ENCODE data around the gene ETS1.

The ETS1 gene

DNA sequence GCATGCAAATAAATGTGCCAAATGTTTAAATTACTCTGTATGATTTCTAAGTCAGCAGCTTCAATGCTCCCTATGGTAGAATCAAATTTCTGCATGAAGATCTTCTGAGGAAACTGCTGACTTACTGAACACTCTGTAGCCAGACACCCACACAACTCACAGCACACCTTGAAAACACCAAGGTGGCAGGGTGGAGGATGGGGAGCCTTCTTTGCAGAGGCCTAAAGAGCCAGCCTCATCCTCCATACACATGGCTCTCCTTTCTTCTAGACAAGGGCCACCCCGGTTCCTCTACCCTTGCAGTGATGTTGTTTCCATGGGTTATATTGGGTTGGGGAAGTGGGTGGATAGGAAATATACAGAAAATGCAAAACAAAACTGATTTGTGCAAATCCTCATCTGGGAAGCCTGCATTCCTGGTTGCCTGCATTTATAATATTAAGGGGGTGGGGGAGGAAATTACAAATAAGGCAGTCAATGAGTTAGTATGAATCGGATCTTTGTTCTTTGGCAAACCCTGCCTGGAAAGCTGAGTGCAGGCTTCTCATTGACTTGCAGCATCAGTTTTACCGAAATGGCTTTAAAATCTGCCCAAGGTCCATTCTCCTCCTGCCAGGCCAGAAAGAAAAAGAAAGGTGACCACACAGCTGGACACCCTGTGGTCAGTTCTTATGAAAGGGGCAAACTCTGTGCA is 15.8 kb upstream of the ETS1 start:
- TF ChIP-seq, protein P1, sequence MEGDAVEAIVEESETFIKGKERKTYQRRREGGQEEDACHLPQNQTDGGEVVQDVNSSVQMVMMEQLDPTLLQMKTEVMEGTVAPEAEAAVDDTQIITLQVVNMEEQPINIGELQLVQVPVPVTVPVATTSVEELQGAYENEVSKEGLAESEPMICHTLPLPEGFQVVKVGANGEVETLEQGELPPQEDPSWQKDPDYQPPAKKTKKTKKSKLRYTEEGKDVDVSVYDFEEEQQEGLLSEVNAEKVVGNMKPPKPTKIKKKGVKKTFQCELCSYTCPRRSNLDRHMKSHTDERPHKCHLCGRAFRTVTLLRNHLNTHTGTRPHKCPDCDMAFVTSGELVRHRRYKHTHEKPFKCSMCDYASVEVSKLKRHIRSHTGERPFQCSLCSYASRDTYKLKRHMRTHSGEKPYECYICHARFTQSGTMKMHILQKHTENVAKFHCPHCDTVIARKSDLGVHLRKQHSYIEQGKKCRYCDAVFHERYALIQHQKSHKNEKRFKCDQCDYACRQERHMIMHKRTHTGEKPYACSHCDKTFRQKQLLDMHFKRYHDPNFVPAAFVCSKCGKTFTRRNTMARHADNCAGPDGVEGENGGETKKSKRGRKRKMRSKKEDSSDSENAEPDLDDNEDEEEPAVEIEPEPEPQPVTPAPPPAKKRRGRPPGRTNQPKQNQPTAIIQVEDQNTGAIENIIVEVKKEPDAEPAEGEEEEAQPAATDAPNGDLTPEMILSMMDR (IDR thresholded peaks at IDR 0.05; ENCODE audit: low read length, missing control alignments): no peak
- DNase-seq (ENCODE audit: low read depth): no peak
- no peak overlapping the region for H3K4me3 ChIP-seq (replicated peaks; ENCODE audit: low read depth, low read length)

GRCh38 chr11:128599729-128600128 is 12.4 kb upstream of the ETS1 start:
- no peak for DNase-seq (ENCODE audit: low read depth)
- TF ChIP-seq, protein P1 (IDR thresholded peaks at IDR 0.05; ENCODE audit: low read length, missing control alignments): no peak
- H3K4me3 ChIP-seq (replicated peaks; ENCODE audit: low read depth, low read length): no peak overlapping the region

DNA sequence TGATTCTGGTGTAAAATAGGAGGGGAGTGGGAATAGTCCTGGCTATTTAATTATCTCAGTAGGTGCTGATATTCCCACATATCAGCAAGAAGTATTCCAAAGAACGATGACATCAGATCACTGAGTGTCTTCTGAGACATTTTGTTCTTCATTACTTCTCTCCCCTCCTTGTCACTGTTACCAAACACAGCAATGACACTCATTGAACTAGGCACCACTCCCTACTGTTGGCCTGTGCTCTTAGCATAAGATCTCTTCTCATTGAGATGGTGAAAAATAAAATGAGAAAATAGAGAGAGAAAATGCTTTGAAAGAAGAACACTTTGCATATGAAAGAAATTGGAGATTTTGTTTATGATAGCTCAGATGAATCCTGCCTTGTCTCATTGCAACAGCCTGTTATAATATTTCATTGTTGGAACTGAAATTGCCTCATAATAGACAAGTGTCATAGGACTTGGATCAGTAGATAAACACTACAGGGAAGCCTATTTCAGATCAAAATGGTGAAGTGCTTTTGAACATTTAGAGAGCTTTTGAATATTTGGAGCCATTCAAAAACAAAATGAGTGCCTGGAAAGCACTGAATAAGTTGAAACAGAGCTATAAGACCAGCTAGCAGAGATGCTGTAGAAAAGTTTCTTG is 11.3 kb upstream of the ETS1 start:
- H3K4me3 ChIP-seq (replicated peaks; ENCODE audit: low read depth, low read length): no peak overlapping the region
- TF ChIP-seq, protein P1 (IDR thresholded peaks at IDR 0.05; ENCODE audit: low read length, missing control alignments): no peak
- no peak for DNase-seq (ENCODE audit: low read depth)

GRCh38 chr11:128598096-128598495 is 10.7 kb upstream of the ETS1 start:
- TF ChIP-seq, protein P1 (IDR thresholded peaks at IDR 0.05; ENCODE audit: low read length, missing control alignments): no peak
- no peak for DNase-seq (ENCODE audit: low read depth)
- no peak overlapping the region for H3K4me3 ChIP-seq (replicated peaks; ENCODE audit: low read depth, low read length)

GRCh38 chr11:128597209-128597608 is 9.9 kb upstream of the ETS1 start:
- no peak for DNase-seq (ENCODE audit: low read depth)
- H3K4me3 ChIP-seq (replicated peaks; ENCODE audit: low read depth, low read length): no peak overlapping the region
- TF ChIP-seq, protein P1 (IDR thresholded peaks at IDR 0.05; ENCODE audit: low read length, missing control alignments): no peak

DNA sequence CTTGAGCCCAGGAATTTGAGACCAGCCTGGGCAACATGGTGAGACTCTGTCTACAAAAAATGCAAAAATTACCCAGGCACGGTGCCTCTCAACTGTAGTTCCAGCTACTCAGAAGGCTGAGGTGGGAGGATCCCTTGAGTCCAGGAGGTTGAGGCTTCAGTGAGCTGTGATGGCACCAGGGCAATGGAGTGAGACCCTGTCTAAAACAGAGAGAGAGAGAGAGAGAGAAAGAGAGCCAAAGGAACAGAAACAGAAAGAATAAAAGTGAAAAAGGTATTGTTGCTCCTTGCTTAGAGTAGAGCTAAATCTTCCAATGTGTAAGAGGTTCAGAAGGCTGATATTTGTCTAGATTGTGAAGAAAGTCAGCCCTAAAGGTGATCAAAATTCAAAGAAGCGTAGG is 8.9 kb upstream of the ETS1 start:
- no peak for DNase-seq (ENCODE audit: low read depth)
- H3K4me3 ChIP-seq (replicated peaks; ENCODE audit: low read depth, low read length): no peak overlapping the region
- TF ChIP-seq, protein P1 (IDR thresholded peaks at IDR 0.05; ENCODE audit: low read length, missing control alignments): no peak

DNA sequence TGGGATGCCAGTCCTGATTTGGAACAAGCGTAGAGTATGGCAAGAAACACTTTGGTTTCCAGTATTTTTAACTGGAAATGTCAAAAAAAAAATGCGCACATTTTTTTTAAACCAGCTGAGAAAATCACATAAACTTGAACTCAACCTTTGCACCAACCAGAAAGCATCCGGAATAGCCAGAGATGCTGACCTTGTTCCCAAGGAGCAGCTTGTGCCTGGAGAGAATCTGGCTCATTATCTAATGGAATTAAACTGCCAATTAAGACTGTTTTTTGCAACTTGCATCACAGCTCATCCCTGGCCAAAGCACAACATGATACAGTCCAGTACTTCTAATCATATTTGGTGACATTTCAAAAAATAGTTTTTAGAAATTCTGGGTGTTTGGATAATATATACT is 8.4 kb upstream of the ETS1 start:
- H3K4me3 ChIP-seq (replicated peaks; ENCODE audit: low read depth, low read length): no peak overlapping the region
- TF ChIP-seq, protein P1 (IDR thresholded peaks at IDR 0.05; ENCODE audit: low read length, missing control alignments): no peak
- no peak for DNase-seq (ENCODE audit: low read depth)

All from fibroblast of pulmonary artery (primary cell).